ENCODE results near the gene CPPED1. TPM values are rescaled to one million over a fixed set of nuclear protein-coding genes. Genes with fewer than 3 reads are reported as not detected.

CPPED1 gene
- total and polyA plus RNA-seq, 3 donors from 2014 or later = 34.3 to 84.3 (median 67.5) TPM

- intact Hi-C loops (cut with DNase I; ENCODE audit: low total_unique reads) = no loop called here
- TF ChIP-seq CTCF (IDR thresholded peaks at IDR 0.05) = no peak
- TF ChIP-seq POLR2A (IDR thresholded peaks at IDR 0.05) = no peak
- no peaks in the 10 kb centered on the region for H3K4me1 ChIP-seq
- no peaks in the 10 kb centered on the region for H3K36me3 ChIP-seq (ENCODE audit: low read depth, missing control alignments)
- H3K9me3 ChIP-seq = no peaks in the 10 kb centered on the region
- no peak overlapping the region for H3K4me3 ChIP-seq
- no peak overlapping the region for H3K27ac ChIP-seq
- no peaks in the 10 kb centered on the region for H3K27me3 ChIP-seq
- DNase-seq = no peak
These were observed 34.1 kb upstream of the CPPED1 start for GRCh38 chr16:12837756-12838155.

GRCh38 chr16:12837291-12837690, 33.6 kb upstream of the CPPED1 start:
- TF ChIP-seq CTCF (IDR thresholded peaks at IDR 0.05) = no peak
- no peak for TF ChIP-seq POLR2A (IDR thresholded peaks at IDR 0.05)
- Histone ChIP-seq H3K36me3 (ENCODE audit: low read depth, missing control alignments) (no peaks in the 10 kb centered on the region), H3K4me1 (no peaks in the 10 kb centered on the region), H3K9me3 (no peaks in the 10 kb centered on the region), H3K27me3 (no peaks in the 10 kb centered on the region), H3K27ac (no peak overlapping the region), H3K4me3 (no peak overlapping the region)
- no peak for DNase-seq
- WGBS, 2 donors = 93 to 96% methylated on average over 1 of the region's 1 CpG
- intact Hi-C loops (cut with DNase I; ENCODE audit: low total_unique reads) = no loop called here

- H3K27ac ChIP-seq = no peak overlapping the region
- H3K4me1 ChIP-seq = no peaks in the 10 kb centered on the region
- no peaks in the 10 kb centered on the region for H3K9me3 ChIP-seq
- H3K4me3 ChIP-seq = no peak overlapping the region
- no peaks in the 10 kb centered on the region for H3K27me3 ChIP-seq
- H3K36me3 ChIP-seq (ENCODE audit: low read depth, missing control alignments) = no peaks in the 10 kb centered on the region
- TF ChIP-seq POLR2A (IDR thresholded peaks at IDR 0.05) = no peak
- TF ChIP-seq CTCF (IDR thresholded peaks at IDR 0.05) = no peak
- no peak for DNase-seq
- intact Hi-C loops (cut with DNase I; ENCODE audit: low total_unique reads) = no loop called here
- WGBS, 2 donors = 68 to 77% methylated on average over 10 of the region's 10 CpGs
These were observed 30.2 kb upstream of the CPPED1 start for GRCh38 chr16:12833926-12834325.

GRCh38 chr16:12829096-12829888, 25.6 kb upstream of the CPPED1 start:
- Histone ChIP-seq H3K9me3 (no peaks in the 10 kb centered on the region), H3K36me3 (ENCODE audit: low read depth, missing control alignments) (no peaks in the 10 kb centered on the region), H3K4me3 (no peak overlapping the region), H3K27ac (no peak overlapping the region), H3K4me1 (no peaks in the 10 kb centered on the region), H3K27me3 (no peaks in the 10 kb centered on the region)
- intact Hi-C loops (cut with DNase I; ENCODE audit: low total_unique reads) = no loop called here
- peak; percentile 37 for DNase-seq
- 71 to 75% methylated on average over 11 of the region's 11 CpGs for WGBS, 2 donors
- TF ChIP-seq POLR2A (IDR thresholded peaks at IDR 0.05) (no peak), CTCF (IDR thresholded peaks at IDR 0.05) (no peak)

- Histone ChIP-seq H3K27me3 (no peaks in the 10 kb centered on the region), H3K36me3 (ENCODE audit: low read depth, missing control alignments) (no peaks in the 10 kb centered on the region), H3K4me3 (no peak overlapping the region), H3K9me3 (no peaks in the 10 kb centered on the region), H3K27ac (no peak overlapping the region), H3K4me1 (no peaks in the 10 kb centered on the region)
- DNase-seq = no peak
- intact Hi-C loops (cut with DNase I; ENCODE audit: low total_unique reads) = no loop called here
- no peak for TF ChIP-seq CTCF (IDR thresholded peaks at IDR 0.05)
These were observed 24.5 kb upstream of the CPPED1 start for GRCh38 chr16:12828206-12828605.
